Lung (tissue), 12 donors: ENCODE data around the gene C2CD2L. TPM values are rescaled to one million over a fixed set of nuclear protein-coding genes. Genes with fewer than 3 reads are reported as not detected.

Source experiments
- ATAC-seq: fragments of 200-7000 bp; cut with Tn5 transposase; one replicate; pipeline ENCODE4 v1.9.1; 2020; ENCODE audit warnings: moderate number of reproducible peaks; ENCODE audit not compliant: insufficient read depth, low FRiP score
- DNase-seq, 3 donors: peaks; one replicate each; pipeline ENCODE4 v3.0.0-alpha.2; 2013 to 2017
- H3K27ac ChIP-seq, 2 donors: one replicate each; pipeline ENCODE4 v1.5.1; 2013; ENCODE audit warnings: mild to moderate bottlenecking in 2 of 2, moderate library complexity in 2 of 2, control low read depth in 1 of 2, inconsistent platforms in 1 of 2, low read depth in 1 of 2, low read length in 1 of 2
- H3K27me3 ChIP-seq, 3 donors: one replicate each; pipeline ENCODE4 v1.5.1; 2013; ENCODE audit warnings: low read length in 2 of 3; ENCODE audit not compliant: control insufficient read depth in 3 of 3, insufficient read depth in 3 of 3
- H3K36me3 ChIP-seq, 4 donors: one replicate each; pipeline ENCODE4 v1.5.1; 2013; ENCODE audit warnings: low read length in 4 of 4, mild to moderate bottlenecking in 1 of 4, moderate library complexity in 1 of 4; ENCODE audit not compliant: control insufficient read depth in 4 of 4, insufficient read depth in 4 of 4
- H3K4me1 ChIP-seq, 5 donors: one replicate each; pipeline ENCODE4 v1.5.1; 2013; ENCODE audit warnings: low read length in 5 of 5, mild to moderate bottlenecking in 2 of 5, moderate library complexity in 1 of 5; ENCODE audit not compliant: control insufficient read depth in 5 of 5, insufficient read depth in 5 of 5
- H3K4me3 ChIP-seq: one replicate; pipeline ENCODE4 v1.5.1; 2013; ENCODE audit warnings: mild to moderate bottlenecking, control low read depth, moderate library complexity
- H3K9ac ChIP-seq, 2 donors: one replicate each; pipeline ENCODE4 v1.5.1; 2013; ENCODE audit warnings: low read length in 2 of 2, control low read depth in 1 of 2; ENCODE audit not compliant: insufficient read depth in 1 of 2
- H3K9me3 ChIP-seq, 4 donors: one replicate each; pipeline ENCODE4 v1.5.1; 2013; ENCODE audit warnings: low read length in 3 of 4, mild to moderate bottlenecking in 1 of 4, moderate library complexity in 1 of 4; ENCODE audit not compliant: control insufficient read depth in 4 of 4, insufficient read depth in 3 of 4
- CTCF ChIP-seq: IDR thresholded peaks from 2 replicates; pipeline ENCODE4 v1.5.1; 2012; ENCODE audit warnings: mild to moderate bottlenecking; ENCODE audit errors: control extremely low read depth, extremely low read depth
- WGBS, 2 donors: extraction: QIAGEN DNeasy Blood & Tissue Kit; methylation state at CpG; one replicate each; pipeline ENCODE4 v1.1.7; 2013; 5-methylcytosine and 5-hydroxymethylcytosine counted together
- polyA plus RNA-seq, 2 donors: library from polyadenylated mRNA; stranded (reverse); fragments of 200-250 nt; gene quantifications; one replicate each; pipeline ENCODE4 v1.2.1, GENCODE V29; 2013
- total RNA-seq, 2 donors: library from RNA; depleted of rRNA in 1 of 2; stranded (reverse); fragments of >200 nt in 1 of 2; gene quantifications; one replicate each; pipeline ENCODE4 v1.2.1, GENCODE V29; 2014 to 2021
- donor health status: control.
- donor health status: control.
- donor health status: Bipolar disorder and iron deficiency.
- donor health status: healthy.
- donor health status: DM: yes; HTN: yes; CAD: no.

C2CD2L gene
- total and polyA plus RNA-seq, 4 donors, result 6.5 to 20.7 (median 12.7) TPM

GRCh38 chr11:119065369-119065768 lies 41.8 kb upstream of the C2CD2L start:
- ATAC-seq (no peak), DNase-seq (peak in 1 of 3 donors; percentile 11)
- H3K4me3 ChIP-seq, result no peak overlapping the region

GRCh38 chr11:119067371-119068222 lies 39.5 kb upstream of the C2CD2L start, which contains the start of gene VPS11:
TSS of gene VPS11 (plus strand) at chr11:119067818. CDS start at chr11:119067824, 6 bp downstream.
- DNase-seq (peak; percentile 96 to 97 (median 97)), ATAC-seq (peak; percentile 98)
- Histone ChIP-seq H3K4me3 (peak within 1 kb of the TSS; percentile 95), H3K9ac (peak within 1 kb of the TSS in 1 of 2 donors; percentile 84), H3K27ac (peak within 1 kb of the TSS; percentile 85 to 87), H3K27me3 (no peaks in the 10 kb centered on the region), H3K36me3 (peaks cover 8 to 19% (median 15%) of the 10 kb centered on the region in 4 donors), H3K9me3 (no peaks in the 10 kb centered on the region), H3K4me1 (peaks cover 0 to 11% (median 4%) of the 10 kb centered on the region in 5 donors)
- no peak for TF ChIP-seq CTCF
- 0% methylated on average over 49 of the region's 49 CpGs for WGBS, 2 donors

More at GRCh38 chr11:119065369-119065768, 41.8 kb upstream of the C2CD2L start:
- Histone ChIP-seq H3K4me1 (peaks cover 0 to 11% (median 5%) of the 10 kb centered on the region in 5 donors), H3K27me3 (no peaks in the 10 kb centered on the region), H3K36me3 (peaks cover 0 to 7% (median 5%) of the 10 kb centered on the region in 4 donors), H3K27ac (no peak overlapping the region), H3K9ac (no peak overlapping the region), H3K9me3 (no peaks in the 10 kb centered on the region)
- WGBS, 2 donors, result 69 to 86% methylated on average over 4 of the region's 4 CpGs
- TF ChIP-seq CTCF, result no peak

GRCh38 chr11:119077839-119078238 lies 29.3 kb upstream of the C2CD2L start:
- DNase-seq (no peak), ATAC-seq (no peak)
- H3K36me3 ChIP-seq, result peaks cover 28 to 64% (median 35%) of the 10 kb centered on the region in 4 donors
- no peak overlapping the region for H3K27ac ChIP-seq
- TF ChIP-seq CTCF, result no peak
- H3K4me1 ChIP-seq, result no peaks in the 10 kb centered on the region
- no peak overlapping the region for H3K4me3 ChIP-seq
- H3K27me3 ChIP-seq, result no peaks in the 10 kb centered on the region
- H3K9ac ChIP-seq, result no peak overlapping the region
- peaks cover 0 to 2% (median 0%) of the 10 kb centered on the region in 4 donors for H3K9me3 ChIP-seq
- WGBS, 2 donors, result 95 to 98% methylated on average over 11 of the region's 11 CpGs
